Measurements from ENCODE around the gene LEMD2.
"Not testable (repeated sequence)": the region's sequence is repeated elsewhere in the genome, so short reads cannot be mapped to it uniquely, and the experiment has no call there.

LEMD2 gene

GRCh38 chr6:33788694-33789549 is at the start of gene LEMD2:
LEMD2 (minus strand) TSS chr6:33789130; CDS start chr6:33789116, 14 bp downstream.
- Mint-ChIP-seq H3K9me3 (no peaks in the 10 kb centered on the region), H3K4me1 (ENCODE audit: low read depth) (peaks cover 46% of the 10 kb centered on the region), H3K4me3 (peak within 1 kb of the TSS; percentile 85), H3K36me3 (ENCODE audit: low read depth) (peaks cover 34% of the 10 kb centered on the region), H3K27ac (peak within 1 kb of the TSS; percentile 90), H3K27me3 (peaks cover 20% of the 10 kb centered on the region)
- intact Hi-C loops (cut with micrococcal nuclease) = no loop called here

DNA sequence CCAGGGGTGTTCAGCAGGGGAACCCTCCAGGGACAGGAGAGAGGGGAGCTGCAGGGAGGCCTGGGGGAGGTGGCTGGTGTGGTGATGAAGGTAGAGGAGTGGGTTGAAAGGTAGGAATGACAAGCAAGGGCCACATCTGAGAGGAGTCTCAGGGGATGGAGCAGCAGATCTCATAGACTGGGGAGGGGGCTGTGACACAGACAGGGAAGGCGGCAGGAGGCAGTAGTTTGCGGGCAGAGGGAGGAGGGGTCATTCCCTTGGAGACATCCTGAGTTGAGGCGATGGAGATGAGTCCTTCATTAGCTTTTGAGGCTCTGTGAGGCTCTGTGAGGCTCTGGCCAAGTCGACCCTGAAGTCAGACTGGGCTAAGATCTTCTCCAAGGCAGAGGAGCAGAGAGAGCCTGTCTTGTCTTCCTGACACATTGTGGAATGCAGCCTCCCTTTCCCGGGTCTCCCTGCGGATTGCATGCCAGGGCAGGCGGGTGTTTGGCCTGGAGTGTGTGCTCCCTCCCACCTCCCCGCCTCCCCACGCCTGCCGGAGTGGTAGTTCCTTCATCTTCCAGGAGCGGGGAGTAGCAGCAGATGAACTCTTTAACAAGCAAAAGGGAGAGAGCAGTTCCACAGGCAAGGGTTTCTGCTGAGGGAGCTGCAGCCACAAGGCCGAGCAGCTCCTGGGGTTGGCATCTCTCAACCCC is 49.2 kb upstream of the LEMD2 start:
- H3K4me1 Mint-ChIP-seq (ENCODE audit: low read depth) = peaks cover 41% of the 10 kb centered on the region
- H3K27ac Mint-ChIP-seq = no peak overlapping the region
- no peaks in the 10 kb centered on the region for H3K36me3 Mint-ChIP-seq (ENCODE audit: low read depth)
- H3K4me3 Mint-ChIP-seq = no peak overlapping the region
- intact Hi-C loops (cut with micrococcal nuclease) = no loop called here
- H3K9me3 Mint-ChIP-seq = peaks cover 5% of the 10 kb centered on the region
- peaks cover 23% of the 10 kb centered on the region for H3K27me3 Mint-ChIP-seq

DNA sequence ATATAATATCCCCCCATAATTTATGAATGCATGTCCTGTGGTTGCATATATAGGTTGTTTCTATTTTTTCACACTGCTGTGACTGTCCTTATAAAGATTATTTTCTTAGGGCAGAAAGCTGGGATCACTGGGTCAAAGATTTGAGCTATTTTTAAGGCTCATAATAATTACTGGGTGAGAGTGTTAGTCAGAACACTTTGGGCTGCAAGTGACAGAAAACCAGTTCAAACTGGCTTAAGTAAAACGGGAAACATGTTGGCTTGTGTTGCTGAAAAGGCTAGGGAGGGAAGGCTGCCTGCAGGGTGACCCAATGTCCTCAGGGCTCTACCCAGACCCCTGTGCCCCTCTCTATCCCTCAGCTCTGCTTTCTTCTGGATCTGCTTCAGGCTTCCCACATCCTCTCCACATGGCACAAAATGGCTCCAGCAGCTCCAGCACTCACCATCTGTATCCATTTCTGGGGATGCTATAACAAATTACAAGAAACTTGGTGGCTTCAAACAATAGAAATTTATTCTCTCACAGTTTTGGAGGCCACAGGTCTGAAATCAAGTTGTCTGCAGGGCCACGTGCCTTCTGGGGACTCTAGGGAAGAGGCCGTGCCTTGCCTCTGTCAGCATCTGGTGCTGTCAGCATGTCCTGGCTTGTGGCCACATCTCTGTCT is 48.0 kb upstream of the LEMD2 start:
- H3K9me3 Mint-ChIP-seq = peaks cover 5% of the 10 kb centered on the region
- H3K4me3 Mint-ChIP-seq = no peak overlapping the region
- no peak overlapping the region for H3K27ac Mint-ChIP-seq
- H3K27me3 Mint-ChIP-seq = peaks cover 18% of the 10 kb centered on the region
- H3K4me1 Mint-ChIP-seq (ENCODE audit: low read depth) = peaks cover 41% of the 10 kb centered on the region
- H3K36me3 Mint-ChIP-seq (ENCODE audit: low read depth) = no peaks in the 10 kb centered on the region
- intact Hi-C loops (cut with micrococcal nuclease) = no loop called here

DNA sequence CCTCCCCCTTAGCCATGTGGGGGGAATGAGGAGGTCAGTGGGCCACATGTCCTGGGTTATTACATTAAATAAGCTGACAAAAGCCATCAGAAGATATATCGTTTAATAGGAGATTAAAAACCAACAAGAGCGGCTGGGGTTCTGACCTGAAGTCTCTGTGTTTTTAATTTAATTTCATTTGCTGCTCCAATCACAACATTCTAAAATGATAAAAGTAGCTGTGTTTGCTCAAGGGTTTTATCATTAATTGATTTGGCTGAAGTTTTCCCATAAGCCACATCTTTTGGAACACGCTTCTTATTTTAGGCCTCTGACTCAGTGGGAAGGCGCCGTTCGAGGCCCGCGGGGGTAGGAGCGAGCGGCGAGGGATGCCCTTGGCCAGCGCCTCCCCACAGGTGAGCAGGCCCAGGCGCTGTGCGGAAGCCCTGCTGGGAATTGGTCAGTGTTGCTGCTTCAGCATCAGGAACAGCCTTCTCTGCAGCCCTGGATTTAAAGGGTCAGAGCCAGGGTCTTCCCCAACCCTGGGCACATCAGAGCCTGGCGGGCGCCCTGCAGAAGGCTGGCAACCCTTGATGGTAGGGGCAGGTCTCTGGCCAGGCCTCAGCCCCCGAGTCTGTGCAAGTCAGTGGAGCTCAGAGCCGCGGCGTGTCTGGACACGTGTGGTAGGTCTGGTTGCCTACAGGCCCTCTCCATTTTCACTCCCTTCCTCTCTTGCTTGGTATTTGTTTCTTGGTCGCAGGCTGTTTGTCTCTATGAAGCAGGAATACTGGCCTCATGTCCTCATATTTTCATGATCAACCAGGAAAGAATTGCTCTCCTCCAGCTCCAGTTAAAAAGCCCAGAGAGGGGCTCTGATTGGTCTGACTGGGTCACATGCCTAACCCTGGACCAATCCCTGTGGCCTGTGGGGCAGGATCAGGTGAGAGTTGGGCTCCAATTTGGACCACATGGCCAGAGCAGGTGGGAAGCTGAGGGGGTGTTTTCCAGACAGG is 45.8 kb upstream of the LEMD2 start:
- H3K4me3 Mint-ChIP-seq = no peak overlapping the region
- peaks cover 5% of the 10 kb centered on the region for H3K9me3 Mint-ChIP-seq
- intact Hi-C loops (cut with micrococcal nuclease) = no loop called here
- peaks cover 21% of the 10 kb centered on the region for H3K4me1 Mint-ChIP-seq (ENCODE audit: low read depth)
- H3K27me3 Mint-ChIP-seq = peaks cover 24% of the 10 kb centered on the region
- H3K36me3 Mint-ChIP-seq (ENCODE audit: low read depth) = no peaks in the 10 kb centered on the region
- no peak overlapping the region for H3K27ac Mint-ChIP-seq

DNA sequence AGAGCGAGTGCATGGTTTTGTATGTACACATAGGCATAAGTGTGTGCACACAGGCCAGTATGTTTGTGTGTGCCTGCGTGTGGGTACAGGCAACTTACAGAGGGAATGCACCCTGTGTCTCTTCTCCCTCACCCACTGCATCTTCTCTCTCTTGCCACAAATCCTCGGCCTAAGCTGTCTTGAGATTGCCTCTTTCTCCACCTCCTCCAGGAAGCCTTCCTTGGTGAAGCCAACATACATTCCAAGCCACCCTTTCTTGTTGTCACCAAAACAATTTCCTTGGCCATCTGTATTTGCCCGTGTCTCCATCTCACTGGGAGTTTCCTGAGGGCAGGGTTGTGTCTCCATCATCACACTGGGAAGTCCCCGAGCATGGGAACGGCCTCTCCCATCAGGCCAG is 44.7 kb upstream of the LEMD2 start:
- no peak overlapping the region for H3K27ac Mint-ChIP-seq
- no peak overlapping the region for H3K4me3 Mint-ChIP-seq
- H3K4me1 Mint-ChIP-seq (ENCODE audit: low read depth) = peaks cover 10% of the 10 kb centered on the region
- H3K36me3 Mint-ChIP-seq (ENCODE audit: low read depth) = no peaks in the 10 kb centered on the region
- peaks cover 32% of the 10 kb centered on the region for H3K27me3 Mint-ChIP-seq
- peaks cover 5% of the 10 kb centered on the region for H3K9me3 Mint-ChIP-seq
- intact Hi-C loops (cut with micrococcal nuclease) = no loop called here

DNA sequence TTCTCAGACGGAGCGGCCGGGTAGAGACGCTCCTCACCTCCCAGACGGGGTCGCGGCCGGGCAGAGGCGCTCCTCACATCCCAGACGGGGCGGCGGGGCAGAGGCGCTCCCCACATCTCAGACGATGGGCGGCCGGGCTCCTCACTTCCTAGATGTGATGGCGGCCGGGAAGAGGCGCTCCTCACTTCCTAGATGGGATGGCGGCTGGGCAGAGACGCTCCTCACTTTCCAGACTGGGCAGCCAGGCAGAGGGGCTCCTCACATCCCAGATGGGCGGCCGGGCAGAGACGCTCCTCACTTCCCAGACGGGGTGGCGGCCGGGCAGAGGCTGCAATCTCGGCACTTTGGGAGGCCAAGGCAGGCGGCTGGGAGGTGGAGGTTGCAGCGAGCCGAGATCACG is 43.9 kb upstream of the LEMD2 start:
- H3K4me3 Mint-ChIP-seq; H3K36me3 Mint-ChIP-seq (ENCODE audit: low read depth); H3K4me1 Mint-ChIP-seq (ENCODE audit: low read depth); H3K27ac Mint-ChIP-seq; H3K9me3 Mint-ChIP-seq; intact Hi-C loops (cut with micrococcal nuclease): not testable (repeated sequence)
- H3K27me3 Mint-ChIP-seq = peaks cover 34% of the 10 kb centered on the region

DNA sequence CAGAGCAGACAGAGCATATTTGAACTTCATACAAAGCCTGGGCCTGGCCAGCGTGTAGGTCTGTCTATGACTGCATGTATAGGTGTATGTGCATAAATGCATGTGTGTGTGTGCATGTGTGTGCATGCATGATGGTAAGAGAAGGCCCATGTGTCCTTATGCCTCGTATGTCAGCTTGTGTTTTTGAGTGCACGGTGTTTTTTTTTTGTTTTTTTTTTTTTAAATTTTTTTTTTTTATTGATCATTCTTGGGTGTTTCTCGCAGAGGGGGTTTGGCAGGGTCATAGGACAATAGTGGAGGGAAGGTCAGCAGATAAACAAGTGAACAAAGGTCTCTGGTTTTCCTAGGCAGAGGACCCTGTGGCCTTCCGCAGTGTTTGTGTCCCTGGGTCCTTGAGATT is 42.8 kb upstream of the LEMD2 start:
- H3K27ac Mint-ChIP-seq; H3K9me3 Mint-ChIP-seq; H3K36me3 Mint-ChIP-seq (ENCODE audit: low read depth); intact Hi-C loops (cut with micrococcal nuclease); H3K4me1 Mint-ChIP-seq (ENCODE audit: low read depth); H3K4me3 Mint-ChIP-seq: not testable (repeated sequence)
- H3K27me3 Mint-ChIP-seq = peaks cover 28% of the 10 kb centered on the region

GRCh38 chr6:33830635-33831240 is 41.8 kb upstream of the LEMD2 start:
- H3K4me3 Mint-ChIP-seq = no peak overlapping the region
- no peaks in the 10 kb centered on the region for H3K4me1 Mint-ChIP-seq (ENCODE audit: low read depth)
- H3K27ac Mint-ChIP-seq = no peak overlapping the region
- no peaks in the 10 kb centered on the region for H3K36me3 Mint-ChIP-seq (ENCODE audit: low read depth)
- no peaks in the 10 kb centered on the region for H3K9me3 Mint-ChIP-seq
- intact Hi-C loops (cut with micrococcal nuclease) = no loop called here
- H3K27me3 Mint-ChIP-seq = peaks cover 28% of the 10 kb centered on the region

- Mint-ChIP-seq H3K9me3 (no peaks in the 10 kb centered on the region), H3K4me3 (no peak overlapping the region), H3K27me3 (peaks cover 23% of the 10 kb centered on the region), H3K27ac (no peak overlapping the region), H3K36me3 (ENCODE audit: low read depth) (no peaks in the 10 kb centered on the region), H3K4me1 (ENCODE audit: low read depth) (no peaks in the 10 kb centered on the region)
- intact Hi-C loops (cut with micrococcal nuclease) = no loop called here
Observed at GRCh38 chr6:33828764-33829731, 40.1 kb upstream of the LEMD2 start.

GRCh38 chr6:33828452-33828763 is 39.5 kb upstream of the LEMD2 start:
- Mint-ChIP-seq H3K4me3 (no peak overlapping the region), H3K27ac (no peak overlapping the region), H3K36me3 (ENCODE audit: low read depth) (no peaks in the 10 kb centered on the region), H3K4me1 (ENCODE audit: low read depth) (no peaks in the 10 kb centered on the region), H3K9me3 (no peaks in the 10 kb centered on the region), H3K27me3 (peaks cover 23% of the 10 kb centered on the region)
- intact Hi-C loops (cut with micrococcal nuclease) = no loop called here

DNA sequence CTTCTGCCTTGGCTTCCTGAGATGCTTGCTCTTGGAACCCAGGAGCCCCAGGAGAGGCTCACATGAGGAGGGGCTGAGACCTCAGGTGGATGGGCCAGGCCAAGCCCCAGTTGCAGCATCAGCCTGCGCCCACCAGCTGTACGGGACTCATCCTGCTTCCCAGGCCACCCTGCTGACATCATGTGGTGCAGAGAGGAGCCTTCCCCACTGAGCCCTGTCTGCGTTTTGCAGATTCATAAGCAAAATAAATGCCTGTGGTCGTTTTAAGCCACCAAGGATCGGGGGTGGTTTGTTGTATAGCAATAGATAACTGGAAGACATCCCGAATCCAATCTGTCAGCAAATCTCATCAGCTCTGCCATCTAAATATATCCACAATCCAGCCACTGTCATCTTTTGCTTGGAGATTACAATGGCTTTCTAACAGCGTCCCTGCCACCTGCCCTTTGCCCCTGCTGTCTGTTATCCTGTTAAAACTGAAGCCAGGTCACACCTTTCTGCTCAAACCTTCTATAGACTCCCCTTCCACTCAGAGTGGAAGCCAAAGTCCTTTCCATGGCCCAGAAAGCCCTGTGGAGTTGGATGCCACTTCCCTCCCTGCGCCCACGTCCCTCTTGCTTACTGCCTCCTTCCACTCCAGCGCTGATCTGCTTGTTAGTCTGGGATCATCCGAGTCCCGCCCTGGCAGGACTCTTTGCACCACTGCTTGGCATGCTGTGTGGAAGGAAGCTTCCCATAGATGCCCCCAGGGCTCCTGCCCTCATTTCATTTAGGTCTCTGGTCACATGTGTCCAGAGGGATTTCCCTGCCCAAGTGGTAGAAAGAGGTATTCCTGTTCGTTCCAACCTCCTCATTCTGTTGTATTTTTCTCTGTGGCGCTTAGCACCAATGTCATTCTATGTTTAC is 38.9 kb upstream of the LEMD2 start:
- H3K27me3 Mint-ChIP-seq = peaks cover 23% of the 10 kb centered on the region
- H3K36me3 Mint-ChIP-seq (ENCODE audit: low read depth) = no peaks in the 10 kb centered on the region
- intact Hi-C loops (cut with micrococcal nuclease) = no loop called here
- H3K4me1 Mint-ChIP-seq (ENCODE audit: low read depth) = no peaks in the 10 kb centered on the region
- no peaks in the 10 kb centered on the region for H3K9me3 Mint-ChIP-seq
- no peak overlapping the region for H3K4me3 Mint-ChIP-seq
- no peak overlapping the region for H3K27ac Mint-ChIP-seq

DNA sequence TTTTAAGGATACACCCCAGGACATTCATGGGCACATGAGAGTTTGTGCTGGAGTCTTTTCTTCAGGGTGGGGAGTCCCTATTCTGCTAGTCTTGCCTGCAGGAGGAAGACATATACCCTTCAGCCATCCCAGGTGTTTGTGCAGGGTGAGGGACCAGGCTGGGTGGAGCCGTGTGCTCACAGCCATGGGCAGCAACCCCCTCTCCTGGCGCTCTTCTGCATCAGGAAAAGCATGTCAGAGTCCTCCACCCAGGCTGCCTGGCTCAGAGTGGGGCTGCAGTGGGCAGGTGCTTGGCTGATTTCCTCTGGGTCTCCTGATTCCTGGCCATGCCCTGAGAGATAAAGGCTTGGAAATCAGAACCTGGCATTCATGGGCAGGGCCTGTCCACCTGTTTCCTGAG is 37.6 kb upstream of the LEMD2 start:
- Mint-ChIP-seq H3K4me3 (no peak overlapping the region), H3K27me3 (peaks cover 28% of the 10 kb centered on the region), H3K27ac (no peak overlapping the region), H3K36me3 (ENCODE audit: low read depth) (no peaks in the 10 kb centered on the region), H3K9me3 (no peaks in the 10 kb centered on the region), H3K4me1 (ENCODE audit: low read depth) (no peaks in the 10 kb centered on the region)
- intact Hi-C loops (cut with micrococcal nuclease) = no loop called here

Data from dendritic cell treated with granulocyte-macrophage colony-stimulating factor and Interleukin-4, amounts not matched to agents 40 ng/mL and 50 ng/mL, for 4 days (primary cell).